T-helper 17 cell (primary cell): ENCODE data around the gene KNDC1. TPM values are rescaled to one million over a fixed set of nuclear protein-coding genes. Genes with fewer than 3 reads are reported as not detected.
A peak's percentile ranks its signal among the peaks of the same experiment; 100 is the strongest.

Experiments
- ATAC-seq: fragments of 150-1000 bp; cut with Tn5 transposase; 2 replicates; pipeline ENCODE4 v1.10.0; 2021; ENCODE audit warnings: mild to moderate bottlenecking, moderate library complexity
- DNase-seq, 3 donors: peaks; one replicate each; pipeline versions ENCODE4 v3.0.0 to v3.0.0-alpha.2; 2020 to 2021
- H3K9me3 ChIP-seq: one replicate; pipeline ENCODE4 v1.7.0; 2013; ENCODE audit warnings: low read length, mild to moderate bottlenecking; ENCODE audit not compliant: control insufficient read depth, poor library complexity, severe bottlenecking
- H3K27ac Mint-ChIP-seq: one replicate; pipeline ENCODE4 v1.8.0; 2022; ENCODE audit warnings: mild to moderate bottlenecking, moderate library complexity, mixed read lengths
- H3K27me3 Mint-ChIP-seq: one replicate; pipeline ENCODE4 v1.8.0; 2022; ENCODE audit warnings: mixed read lengths
- H3K36me3 Mint-ChIP-seq: one replicate; pipeline ENCODE4 v1.8.0; 2022; ENCODE audit warnings: low read depth, mixed read lengths
- H3K4me1 Mint-ChIP-seq: one replicate; pipeline ENCODE4 v1.8.0; 2022; ENCODE audit warnings: mild to moderate bottlenecking, mixed read lengths
- H3K4me3 Mint-ChIP-seq: one replicate; pipeline ENCODE4 v1.8.0; 2022; ENCODE audit warnings: mild to moderate bottlenecking, moderate library complexity, mixed read lengths
- total RNA-seq, 4 donors: library from RNA in 2 of 4; stranded (reverse) in 2 of 4; gene quantifications; one replicate each; pipeline ENCODE4 v1.2.3 and lab custom pipeline; 2022 to 2026

KNDC1 gene
- total RNA-seq, 2 donors from 2014 or later = 0.42 to 1.1 TPM

- ATAC-seq (no peak), DNase-seq (no peak)
- Mint-ChIP-seq H3K27me3 (peaks cover 4% of the 10 kb centered on the region), H3K4me1 (no peaks in the 10 kb centered on the region), H3K27ac (no peak overlapping the region), H3K4me3 (peak overlapping the region; percentile 7), H3K36me3 (no peaks in the 10 kb centered on the region)
- no peaks in the 10 kb centered on the region for H3K9me3 ChIP-seq
Measured at GRCh38 chr10:133204226-133205015, 44.4 kb downstream of the KNDC1 start.

GRCh38 chr10:133205146-133205545 is 45.1 kb downstream of the KNDC1 start:
- ATAC-seq = no peak
- DNase-seq = no peak
- Mint-ChIP-seq H3K27me3 (peaks cover 4% of the 10 kb centered on the region), H3K36me3 (no peaks in the 10 kb centered on the region), H3K4me1 (no peaks in the 10 kb centered on the region), H3K4me3 (no peak overlapping the region), H3K27ac (no peak overlapping the region)
- H3K9me3 ChIP-seq = no peaks in the 10 kb centered on the region

- H3K9me3 ChIP-seq = no peaks in the 10 kb centered on the region
- peaks cover under 1% of the 10 kb centered on the region for H3K27me3 Mint-ChIP-seq
- H3K36me3 Mint-ChIP-seq = no peaks in the 10 kb centered on the region
- H3K4me3 Mint-ChIP-seq = no peak overlapping the region
- DNase-seq (no peak), ATAC-seq (no peak)
- H3K4me1 Mint-ChIP-seq = peaks cover 3% of the 10 kb centered on the region
- H3K27ac Mint-ChIP-seq = no peak overlapping the region
Measured at GRCh38 chr10:133206356-133207040, 46.5 kb downstream of the KNDC1 start.

GRCh38 chr10:133207041-133207600 is 47.1 kb downstream of the KNDC1 start:
- H3K9me3 ChIP-seq = no peaks in the 10 kb centered on the region
- no peaks in the 10 kb centered on the region for H3K36me3 Mint-ChIP-seq
- DNase-seq (no peak), ATAC-seq (no peak)
- H3K4me3 Mint-ChIP-seq = no peak overlapping the region
- H3K4me1 Mint-ChIP-seq = peaks cover 3% of the 10 kb centered on the region
- H3K27ac Mint-ChIP-seq = no peak overlapping the region
- H3K27me3 Mint-ChIP-seq = peaks cover 6% of the 10 kb centered on the region

GRCh38 chr10:133207627-133208026 is 47.6 kb downstream of the KNDC1 start:
- ATAC-seq = no peak
- H3K4me1 Mint-ChIP-seq = peaks cover 3% of the 10 kb centered on the region
- no peaks in the 10 kb centered on the region for H3K9me3 ChIP-seq
- H3K27ac Mint-ChIP-seq = no peak overlapping the region
- H3K36me3 Mint-ChIP-seq = no peaks in the 10 kb centered on the region
- DNase-seq = no peak
- no peak overlapping the region for H3K4me3 Mint-ChIP-seq
- peaks cover 9% of the 10 kb centered on the region for H3K27me3 Mint-ChIP-seq

GRCh38 chr10:133208466-133208865 is 48.4 kb downstream of the KNDC1 start:
- no peak for ATAC-seq
- H3K4me1 Mint-ChIP-seq = peaks cover 3% of the 10 kb centered on the region
- H3K36me3 Mint-ChIP-seq = no peaks in the 10 kb centered on the region
- no peak for DNase-seq
- H3K27ac Mint-ChIP-seq = no peak overlapping the region
- no peak overlapping the region for H3K4me3 Mint-ChIP-seq
- H3K9me3 ChIP-seq = no peaks in the 10 kb centered on the region
- peaks cover 9% of the 10 kb centered on the region for H3K27me3 Mint-ChIP-seq

- H3K9me3 ChIP-seq = no peaks in the 10 kb centered on the region
- H3K27me3 Mint-ChIP-seq = peaks cover 9% of the 10 kb centered on the region
- no peak for DNase-seq
- H3K4me1 Mint-ChIP-seq = peaks cover 3% of the 10 kb centered on the region
- no peak overlapping the region for H3K27ac Mint-ChIP-seq
- H3K36me3 Mint-ChIP-seq = no peaks in the 10 kb centered on the region
- no peak for ATAC-seq
- no peak overlapping the region for H3K4me3 Mint-ChIP-seq
Measured at GRCh38 chr10:133209117-133209516, 49.1 kb downstream of the KNDC1 start.

GRCh38 chr10:133209641-133210040 is 49.6 kb downstream of the KNDC1 start:
- Mint-ChIP-seq H3K4me1 (peaks cover 3% of the 10 kb centered on the region), H3K36me3 (no peaks in the 10 kb centered on the region), H3K27ac (no peak overlapping the region), H3K4me3 (no peak overlapping the region), H3K27me3 (peaks cover 9% of the 10 kb centered on the region)
- no peaks in the 10 kb centered on the region for H3K9me3 ChIP-seq
- no peak for ATAC-seq
- DNase-seq = no peak

GRCh38 chr10:133210398-133211140 is 50.5 kb downstream of the KNDC1 start:
- peaks cover 9% of the 10 kb centered on the region for H3K27me3 Mint-ChIP-seq
- H3K9me3 ChIP-seq = no peaks in the 10 kb centered on the region
- DNase-seq (no peak), ATAC-seq (no peak)
- H3K4me1 Mint-ChIP-seq = peaks cover 3% of the 10 kb centered on the region
- H3K4me3 Mint-ChIP-seq = no peak overlapping the region
- no peak overlapping the region for H3K27ac Mint-ChIP-seq
- no peaks in the 10 kb centered on the region for H3K36me3 Mint-ChIP-seq

- peaks cover 15% of the 10 kb centered on the region for H3K27me3 Mint-ChIP-seq
- no peak for ATAC-seq
- no peak for DNase-seq
- H3K27ac Mint-ChIP-seq = no peak overlapping the region
- no peak overlapping the region for H3K4me3 Mint-ChIP-seq
- no peaks in the 10 kb centered on the region for H3K9me3 ChIP-seq
- no peaks in the 10 kb centered on the region for H3K36me3 Mint-ChIP-seq
- H3K4me1 Mint-ChIP-seq = peaks cover 3% of the 10 kb centered on the region
Measured at GRCh38 chr10:133211141-133211830, 51.3 kb downstream of the KNDC1 start.

GRCh38 chr10:133211959-133212852 is 52.2 kb downstream of the KNDC1 start:
- no peak for ATAC-seq
- H3K27ac Mint-ChIP-seq = no peak overlapping the region
- H3K9me3 ChIP-seq = no peaks in the 10 kb centered on the region

More at GRCh38 chr10:133211959-133212852, 52.2 kb downstream of the KNDC1 start:
- Mint-ChIP-seq H3K4me1 (peaks cover 3% of the 10 kb centered on the region), H3K4me3 (no peak overlapping the region), H3K36me3 (no peaks in the 10 kb centered on the region), H3K27me3 (peaks cover 24% of the 10 kb centered on the region)
- DNase-seq = no peak
